Hepatocyte (in vitro differentiated cells): ENCODE measurements around the gene CEP135.

ENCODE experiments used
- EZH2 ChIP-seq: fragments of 200-600 bp; sonication (generic); IDR thresholded peaks from 2 replicates; pipeline ENCODE4 v1.6.1; 2016; ENCODE audit warnings: antibody characterized with exemption, mild to moderate bottlenecking, borderline replicate concordance
- TF ChIP-seq, protein P1 (sequence below): fragments of 200-600 bp; sonication (generic); IDR thresholded peaks from 2 replicates; pipeline ENCODE4 v1.5.1; 2016; ENCODE audit warnings: antibody characterized with exemption, mild to moderate bottlenecking; ENCODE audit not compliant: poor library complexity

DNA sequence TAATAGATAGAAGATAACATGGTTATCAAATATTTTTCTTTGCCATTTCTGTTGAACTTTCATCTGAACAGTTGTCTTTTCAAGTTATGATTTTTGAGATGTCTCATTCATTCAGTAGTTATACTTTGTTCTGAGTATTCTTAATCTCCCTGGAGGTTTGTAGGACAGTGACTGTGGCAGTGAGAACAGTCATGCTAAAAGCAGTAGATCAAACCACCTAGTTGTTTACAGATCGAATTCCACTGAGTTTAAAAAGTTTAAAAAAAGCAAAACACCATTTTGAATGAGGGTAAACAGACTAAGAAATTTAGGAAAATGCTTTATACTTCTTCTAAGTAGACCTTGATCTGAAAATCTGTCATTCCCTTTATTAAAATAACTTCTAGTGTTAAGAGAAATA, 107.2 kb downstream of the CEP135 start:
- no peak for TF ChIP-seq EZH2
- TF ChIP-seq, protein P1, sequence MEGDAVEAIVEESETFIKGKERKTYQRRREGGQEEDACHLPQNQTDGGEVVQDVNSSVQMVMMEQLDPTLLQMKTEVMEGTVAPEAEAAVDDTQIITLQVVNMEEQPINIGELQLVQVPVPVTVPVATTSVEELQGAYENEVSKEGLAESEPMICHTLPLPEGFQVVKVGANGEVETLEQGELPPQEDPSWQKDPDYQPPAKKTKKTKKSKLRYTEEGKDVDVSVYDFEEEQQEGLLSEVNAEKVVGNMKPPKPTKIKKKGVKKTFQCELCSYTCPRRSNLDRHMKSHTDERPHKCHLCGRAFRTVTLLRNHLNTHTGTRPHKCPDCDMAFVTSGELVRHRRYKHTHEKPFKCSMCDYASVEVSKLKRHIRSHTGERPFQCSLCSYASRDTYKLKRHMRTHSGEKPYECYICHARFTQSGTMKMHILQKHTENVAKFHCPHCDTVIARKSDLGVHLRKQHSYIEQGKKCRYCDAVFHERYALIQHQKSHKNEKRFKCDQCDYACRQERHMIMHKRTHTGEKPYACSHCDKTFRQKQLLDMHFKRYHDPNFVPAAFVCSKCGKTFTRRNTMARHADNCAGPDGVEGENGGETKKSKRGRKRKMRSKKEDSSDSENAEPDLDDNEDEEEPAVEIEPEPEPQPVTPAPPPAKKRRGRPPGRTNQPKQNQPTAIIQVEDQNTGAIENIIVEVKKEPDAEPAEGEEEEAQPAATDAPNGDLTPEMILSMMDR, result no peak
